ENCODE measurements around the gene FRRS1. TPM values are rescaled to one million over a fixed set of nuclear protein-coding genes. Genes with fewer than 3 reads are reported as not detected.

FRRS1 gene, protein sequence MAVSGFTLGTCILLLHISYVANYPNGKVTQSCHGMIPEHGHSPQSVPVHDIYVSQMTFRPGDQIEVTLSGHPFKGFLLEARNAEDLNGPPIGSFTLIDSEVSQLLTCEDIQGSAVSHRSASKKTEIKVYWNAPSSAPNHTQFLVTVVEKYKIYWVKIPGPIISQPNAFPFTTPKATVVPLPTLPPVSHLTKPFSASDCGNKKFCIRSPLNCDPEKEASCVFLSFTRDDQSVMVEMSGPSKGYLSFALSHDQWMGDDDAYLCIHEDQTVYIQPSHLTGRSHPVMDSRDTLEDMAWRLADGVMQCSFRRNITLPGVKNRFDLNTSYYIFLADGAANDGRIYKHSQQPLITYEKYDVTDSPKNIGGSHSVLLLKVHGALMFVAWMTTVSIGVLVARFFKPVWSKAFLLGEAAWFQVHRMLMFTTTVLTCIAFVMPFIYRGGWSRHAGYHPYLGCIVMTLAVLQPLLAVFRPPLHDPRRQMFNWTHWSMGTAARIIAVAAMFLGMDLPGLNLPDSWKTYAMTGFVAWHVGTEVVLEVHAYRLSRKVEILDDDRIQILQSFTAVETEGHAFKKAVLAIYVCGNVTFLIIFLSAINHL
- under 1 TPM; 0.25 to 0.41 TPM for total RNA-seq

GRCh38 chr1:99766378-99766800, at the start of gene FRRS1:
Gene FRRS1, minus strand, starts transcription at chr1:99766635. Its CDS starts 17,867 bp downstream, at chr1:99748768.

Other genes starting within 250 kb of the FRRS1 start
- gene PALMD, start 120.5 kb downstream of the FRRS1 start, total RNA-seq: not detected
- 10 to 100 TPM; 12.7 to 13.0 TPM for gene AGL, start 83.7 kb upstream of the FRRS1 start, total RNA-seq
- 10 to 100 TPM; 16.5 to 19.2 TPM for gene SLC35A3, start 203.4 kb upstream of the FRRS1 start, total RNA-seq